ENCODE data around the gene FCRL5. TPM values are rescaled to one million over a fixed set of nuclear protein-coding genes. Genes with fewer than 3 reads are reported as not detected.
A peak's percentile ranks its signal among the peaks of the same experiment; 100 is the strongest.

FCRL5 gene
- total RNA-seq, 1 donor = 1.1 TPM

DNA sequence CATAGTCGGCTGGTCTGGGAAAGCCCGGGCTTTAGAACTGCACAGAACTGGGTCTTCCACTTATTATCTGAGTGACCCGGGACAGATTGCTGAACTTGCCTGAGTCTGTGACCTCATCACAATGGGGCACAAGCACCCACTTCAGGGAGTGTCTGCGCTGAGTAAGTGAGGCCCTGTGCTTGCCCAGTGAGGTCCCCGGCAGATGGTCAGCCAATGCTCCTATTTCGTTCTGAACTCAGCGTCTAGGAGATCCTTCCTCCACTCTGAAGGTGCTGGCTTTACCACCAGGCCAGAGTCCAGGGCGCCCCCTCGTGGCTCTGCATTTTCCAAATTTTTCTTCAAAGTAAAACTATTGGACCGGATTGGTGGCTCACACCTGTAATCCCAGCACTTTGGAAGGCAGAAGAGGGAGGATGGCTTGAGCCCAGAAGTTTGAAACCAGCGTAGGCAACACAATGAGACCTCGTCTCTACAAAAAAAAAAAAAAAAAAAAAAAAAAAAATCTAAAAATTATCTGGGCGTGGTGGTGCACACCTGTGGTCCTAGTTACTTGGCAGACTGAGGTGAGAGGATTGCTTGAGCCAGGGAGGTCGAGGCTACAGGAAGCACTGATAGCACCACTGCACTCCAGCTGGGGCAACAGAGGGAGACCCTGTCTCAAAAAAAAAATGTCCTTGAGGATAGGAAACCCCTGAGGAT is 61.7 kb downstream of the FCRL5 start:
- peak in 2 of 3 donors; percentile 56 to 85 for DNase-seq (ENCODE audit: low read depth in 2 of 3, low spot score in 2 of 3)

DNA sequence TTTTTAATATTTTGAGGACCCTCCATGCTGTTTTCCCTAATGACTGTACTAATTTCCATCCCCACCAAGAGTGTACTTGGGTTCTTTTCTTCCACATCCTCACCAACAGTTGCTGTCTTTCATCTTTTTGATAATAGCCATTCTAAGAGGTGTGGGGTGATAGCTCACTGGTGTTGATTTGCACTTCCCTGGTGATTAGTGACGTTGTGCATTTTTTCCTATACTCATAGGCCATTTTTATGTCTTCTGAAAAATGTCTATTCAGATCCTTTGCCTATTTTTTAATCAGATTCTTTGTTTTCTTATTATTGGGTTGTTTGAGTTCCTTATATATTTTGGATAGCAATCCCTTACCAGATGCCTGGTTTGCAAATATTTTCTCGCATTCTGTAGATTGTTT is 64.2 kb downstream of the FCRL5 start:
- DNase-seq (ENCODE audit: low read depth in 2 of 3, low spot score in 2 of 3) = no peak

GRCh38 chr1:157487504-157487903 is 64.8 kb downstream of the FCRL5 start:
- no peak for DNase-seq (ENCODE audit: low read depth in 2 of 3, low spot score in 2 of 3)

DNA sequence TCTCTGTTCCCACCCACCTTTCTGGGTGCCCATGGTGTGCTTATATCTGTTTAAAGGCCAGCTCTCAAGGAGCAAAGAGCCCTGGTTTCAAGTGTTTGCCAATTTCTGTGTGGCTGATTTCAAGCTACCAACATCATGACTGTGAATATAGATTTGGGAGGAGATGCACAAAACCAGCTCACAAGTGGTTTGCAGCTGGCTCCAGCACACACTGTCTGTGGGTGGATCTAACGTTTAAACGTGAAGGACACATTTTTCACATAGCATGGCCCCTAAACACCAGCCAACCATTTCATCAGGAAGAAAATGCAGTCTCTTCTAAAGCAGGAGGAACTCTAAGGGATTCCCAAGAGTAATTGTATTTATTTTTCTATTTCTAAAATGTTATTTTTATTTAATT is 65.2 kb downstream of the FCRL5 start:
- no peak for DNase-seq (ENCODE audit: low read depth in 2 of 3, low spot score in 2 of 3)

DNA sequence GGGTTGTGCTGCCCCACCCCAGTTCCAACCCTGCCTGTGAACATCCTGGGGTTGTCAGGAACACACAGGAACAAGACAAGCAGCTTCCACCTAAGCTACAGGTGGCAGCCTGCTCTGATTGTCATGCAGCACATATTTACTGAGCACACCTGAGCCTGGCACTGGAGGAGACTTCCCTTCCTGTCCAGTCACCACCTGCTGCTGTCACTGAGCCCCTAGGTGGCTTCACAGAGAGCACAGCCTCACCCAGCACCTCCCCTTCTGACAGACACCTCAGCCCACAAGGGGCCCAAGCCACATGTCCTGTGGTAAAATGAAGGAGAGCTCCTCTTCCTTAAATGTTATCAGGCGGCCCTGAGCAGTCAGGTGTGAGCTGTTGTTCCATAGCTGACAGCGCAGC is 65.9 kb downstream of the FCRL5 start:
- DNase-seq (ENCODE audit: low read depth in 2 of 3, low spot score in 2 of 3) = peak in 1 of 3 donors; percentile 36

DNA sequence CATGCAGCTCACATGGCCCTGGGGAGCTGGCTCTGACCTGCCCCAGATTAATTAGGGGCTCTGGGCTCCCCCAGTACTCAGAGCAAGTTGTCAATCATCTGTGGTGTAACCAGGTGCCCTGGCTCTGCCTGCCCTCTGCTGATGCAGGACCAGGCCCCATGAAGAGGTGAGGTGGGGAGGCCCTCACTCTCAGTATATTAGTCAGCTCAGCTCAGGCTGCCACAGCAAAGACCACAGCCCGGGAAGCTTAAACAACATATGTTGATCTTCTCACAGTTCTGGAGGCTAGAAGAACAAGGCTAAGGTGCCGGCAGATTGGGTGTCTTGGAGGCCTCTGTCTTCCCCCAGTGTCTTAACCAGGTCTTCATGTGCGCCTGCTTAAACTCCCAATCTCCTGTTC is 66.5 kb downstream of the FCRL5 start:
- no peak for DNase-seq (ENCODE audit: low read depth in 2 of 3, low spot score in 2 of 3)

DNA sequence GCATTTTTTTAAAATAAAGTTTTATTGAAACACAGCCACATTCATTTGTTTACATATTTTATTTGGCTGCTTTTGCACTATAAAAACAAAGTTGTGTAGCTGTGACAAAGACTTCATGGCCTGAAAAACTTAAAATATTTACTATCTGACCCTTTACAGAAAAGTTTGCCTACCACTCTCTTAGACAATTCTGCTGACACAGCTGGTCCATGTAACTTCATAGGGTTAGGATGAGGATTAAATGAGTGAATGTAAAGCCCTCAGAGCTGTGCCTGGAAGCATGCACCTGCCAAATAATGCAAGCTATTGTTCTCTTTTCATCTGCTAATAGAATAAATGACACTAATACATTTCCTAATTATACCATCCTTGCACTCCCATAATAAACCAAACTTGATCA is 67.7 kb downstream of the FCRL5 start:
- DNase-seq (ENCODE audit: low read depth in 2 of 3, low spot score in 2 of 3) = no peak

- DNase-seq (ENCODE audit: low read depth in 2 of 3, low spot score in 2 of 3) = no peak
Measured at GRCh38 chr1:157483635-157484034, 68.7 kb downstream of the FCRL5 start.

DNA sequence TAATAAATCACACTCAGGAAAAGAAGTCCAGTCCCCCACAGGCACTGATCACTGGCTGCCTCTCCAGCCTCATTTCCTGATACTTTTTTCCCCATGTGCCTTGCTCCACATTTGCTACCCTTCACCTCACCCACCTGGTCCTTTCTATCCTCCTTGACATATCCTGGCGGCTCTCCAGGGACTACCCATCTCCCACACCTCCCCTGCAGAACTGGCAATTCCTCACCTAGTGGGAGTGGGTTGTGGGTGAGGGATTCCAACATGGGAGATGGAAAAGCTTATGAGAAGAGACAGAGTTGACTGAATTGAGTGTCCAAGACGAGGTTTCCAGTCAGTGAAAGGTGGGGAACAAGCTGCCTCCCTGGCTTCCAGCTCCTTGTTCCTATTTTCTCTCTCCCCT is 69.6 kb downstream of the FCRL5 start:
- DNase-seq (ENCODE audit: low read depth in 2 of 3, low spot score in 2 of 3) = no peak

- DNase-seq (ENCODE audit: low read depth in 2 of 3, low spot score in 2 of 3) = no peak
Measured at GRCh38 chr1:157482174-157482573, 70.1 kb downstream of the FCRL5 start.

- DNase-seq (ENCODE audit: low read depth in 2 of 3, low spot score in 2 of 3) = no peak
Measured at GRCh38 chr1:157478030-157478429, 74.3 kb downstream of the FCRL5 start.

GRCh38 chr1:157477419-157477818 is 74.9 kb downstream of the FCRL5 start:
- no peak for DNase-seq (ENCODE audit: low read depth in 2 of 3, low spot score in 2 of 3)

GRCh38 chr1:157472959-157473358 is 79.4 kb downstream of the FCRL5 start:
- DNase-seq (ENCODE audit: low read depth in 2 of 3, low spot score in 2 of 3) = no peak

- DNase-seq (ENCODE audit: low read depth in 2 of 3, low spot score in 2 of 3) = no peak
Measured at GRCh38 chr1:157472056-157472701, 80.1 kb downstream of the FCRL5 start.

DNA sequence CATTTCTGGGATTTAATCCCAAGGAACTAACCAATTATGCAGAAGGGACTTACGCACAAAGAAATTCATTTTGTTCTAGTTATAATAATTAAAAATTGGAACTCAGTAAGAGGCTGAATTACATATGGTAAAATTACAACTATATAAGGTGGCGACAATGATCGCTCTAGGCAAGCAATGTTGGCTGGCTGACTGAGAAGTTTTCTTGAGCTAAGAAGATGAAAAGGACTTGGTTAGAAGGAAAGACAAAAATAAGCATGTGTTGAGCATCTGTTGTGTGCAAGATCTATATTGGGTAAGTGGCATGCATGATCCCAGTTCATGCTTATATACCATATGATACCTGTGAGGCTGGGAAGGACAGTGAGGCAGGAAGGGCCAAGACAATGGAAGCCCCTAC is 80.8 kb downstream of the FCRL5 start:
- DNase-seq (ENCODE audit: low read depth in 2 of 3, low spot score in 2 of 3) = no peak

GRCh38 chr1:157469752-157470675 is 82.3 kb downstream of the FCRL5 start:
- peak in 1 of 3 donors; percentile 52 for DNase-seq (ENCODE audit: low read depth in 2 of 3, low spot score in 2 of 3)

GRCh38 chr1:157469300-157469699 is 83.0 kb downstream of the FCRL5 start:
- no peak for DNase-seq (ENCODE audit: low read depth in 2 of 3, low spot score in 2 of 3)

DNA sequence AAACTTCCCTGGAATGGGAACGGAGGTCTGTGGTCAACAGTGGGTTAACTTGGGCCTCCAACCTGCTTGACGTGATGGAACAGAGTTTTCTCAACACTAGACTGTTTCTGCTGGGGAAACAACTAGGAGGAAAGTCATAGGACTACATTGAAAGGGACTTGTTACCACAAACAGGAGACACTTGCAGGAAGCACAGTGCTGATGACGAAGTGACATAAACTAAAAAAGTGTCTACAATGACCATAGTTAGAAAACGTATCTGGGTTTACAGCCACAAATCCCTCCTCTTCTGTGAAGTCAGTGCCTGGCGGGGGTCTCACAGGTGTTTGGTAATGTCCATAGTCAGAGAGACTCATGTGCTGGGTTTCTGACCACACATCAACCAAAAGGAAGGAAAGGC is 86.3 kb downstream of the FCRL5 start:
- DNase-seq (ENCODE audit: low read depth in 2 of 3, low spot score in 2 of 3) = peak in 1 of 3 donors; percentile 53
